Body of pancreas (tissue), 4 donors: ENCODE measurements around the gene CHST14.

Experiments used
- POLR2A ChIP-seq, 3 donors: fragments of 450-650 bp; IDR thresholded peaks; one replicate each; pipeline ENCODE4 v1.6.1; 2016; ENCODE audit warnings: antibody characterized with exemption in 3 of 3, mild to moderate bottlenecking in 2 of 3
- TF ChIP-seq, protein P1 (sequence below), 7 experiments: fragments of 450-650 bp in 4 of 7; fragments of 200-600 bp in 3 of 7; sonication (generic) in 3 of 7; IDR thresholded peaks; one replicate each; pipeline ENCODE4 v1.5.1; 2016 to 2019; ENCODE audit warnings: antibody characterized with exemption in 7 of 7

DNA sequence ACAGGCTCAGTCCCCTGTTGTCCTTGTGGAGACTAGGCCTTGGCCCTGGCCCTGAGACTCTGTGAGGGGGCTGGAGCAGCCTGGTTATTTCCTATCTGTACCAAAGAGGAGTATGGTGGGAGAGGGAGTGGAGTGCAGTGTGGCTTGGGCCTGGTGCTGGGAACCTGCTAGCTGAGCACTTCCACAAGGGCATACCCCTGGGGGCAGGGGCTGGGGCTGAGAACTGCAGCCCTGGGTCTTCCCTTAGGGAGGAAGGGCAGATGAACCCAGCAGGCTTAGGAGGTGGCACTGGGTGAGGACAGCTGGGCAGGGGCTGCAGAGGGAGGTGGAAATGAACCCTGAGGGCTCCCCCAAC, 3.5 kb upstream of the CHST14 start:
- TF ChIP-seq, protein P1, sequence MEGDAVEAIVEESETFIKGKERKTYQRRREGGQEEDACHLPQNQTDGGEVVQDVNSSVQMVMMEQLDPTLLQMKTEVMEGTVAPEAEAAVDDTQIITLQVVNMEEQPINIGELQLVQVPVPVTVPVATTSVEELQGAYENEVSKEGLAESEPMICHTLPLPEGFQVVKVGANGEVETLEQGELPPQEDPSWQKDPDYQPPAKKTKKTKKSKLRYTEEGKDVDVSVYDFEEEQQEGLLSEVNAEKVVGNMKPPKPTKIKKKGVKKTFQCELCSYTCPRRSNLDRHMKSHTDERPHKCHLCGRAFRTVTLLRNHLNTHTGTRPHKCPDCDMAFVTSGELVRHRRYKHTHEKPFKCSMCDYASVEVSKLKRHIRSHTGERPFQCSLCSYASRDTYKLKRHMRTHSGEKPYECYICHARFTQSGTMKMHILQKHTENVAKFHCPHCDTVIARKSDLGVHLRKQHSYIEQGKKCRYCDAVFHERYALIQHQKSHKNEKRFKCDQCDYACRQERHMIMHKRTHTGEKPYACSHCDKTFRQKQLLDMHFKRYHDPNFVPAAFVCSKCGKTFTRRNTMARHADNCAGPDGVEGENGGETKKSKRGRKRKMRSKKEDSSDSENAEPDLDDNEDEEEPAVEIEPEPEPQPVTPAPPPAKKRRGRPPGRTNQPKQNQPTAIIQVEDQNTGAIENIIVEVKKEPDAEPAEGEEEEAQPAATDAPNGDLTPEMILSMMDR (IDR thresholded peaks at IDR 0.05), result no peak
- TF ChIP-seq POLR2A (IDR thresholded peaks at IDR 0.05), result no peak
